Measurements from ENCODE around the gene NABP1. TPM values are rescaled to one million over a fixed set of nuclear protein-coding genes. Genes with fewer than 3 reads are reported as not detected.

The NABP1 gene
- total RNA-seq = 10 to 100 TPM; 52.4 to 53.9 TPM

GRCh38 chr2:191677646-191678436, at the start of gene NABP1:
NABP1 (plus strand) TSS chr2:191678136; CDS start chr2:191678615, 479 bp downstream.
- POLR2A ChIA-PET = interaction anchor here (0.6 to 1.6 kb wide), 19 partner anchors 9 to 796 kb away, joined by 3 to 27 read pairs (median 3); no protein-coding TSS in a partner anchor
- DNase-seq = peak; percentile 100
- H3K4me3 Mint-ChIP-seq = peak within 1 kb of the TSS; percentile 97
- peaks cover 37% of the 10 kb centered on the region for H3K36me3 Mint-ChIP-seq (ENCODE audit: low read depth)
- CTCF ChIA-PET = interaction anchor here (0.8 to 1.9 kb wide), 5 partner anchors 10 to 111 kb away, joined by 3 to 8 read pairs (median 3); no protein-coding TSS in a partner anchor
- H3K4me1 Mint-ChIP-seq = peaks cover 45% of the 10 kb centered on the region
- no peaks in the 10 kb centered on the region for H3K27me3 Mint-ChIP-seq
- intact Hi-C loops (cut with DNase I, micrococcal nuclease) = loop anchor here (1.0 to 5.0 kb wide), 12 partner anchors 40 to 956 kb away; partner anchors contain the start of gene GLS (in 1 of the 2)
- peaks cover 3% of the 10 kb centered on the region for H3K9me3 Mint-ChIP-seq (ENCODE audit: low read depth)
- peak; percentile 79 for ATAC-seq
- H3K27ac Mint-ChIP-seq = peak within 1 kb of the TSS; percentile 99

GRCh38 chr2:191629001-191629453, 48.9 kb upstream of the NABP1 start:
- CTCF ChIA-PET = interaction anchor here (1.5 kb wide), 1 partner anchor 9 kb away, joined by 5 read pairs; no protein-coding TSS in a partner anchor
- Mint-ChIP-seq H3K4me1 (peaks cover 45% of the 10 kb centered on the region), H3K27me3 (no peaks in the 10 kb centered on the region), H3K9me3 (ENCODE audit: low read depth) (peaks cover 2% of the 10 kb centered on the region), H3K27ac (peak overlapping the region; percentile 29), H3K4me3 (peak overlapping the region; percentile 24), H3K36me3 (ENCODE audit: low read depth) (peaks cover 2% of the 10 kb centered on the region)
- peak; percentile 22 for DNase-seq
- peak; percentile 52 for ATAC-seq
- POLR2A ChIA-PET = interaction anchor here (0.6 kb wide), 1 partner anchor 500 kb away, joined by 3 read pairs; no protein-coding TSS in a partner anchor
- intact Hi-C loops (cut with DNase I, micrococcal nuclease) = no loop called here

- no peak for ATAC-seq
- intact Hi-C loops (cut with DNase I, micrococcal nuclease) = loop anchor here in 1 of 2 experiments (10.0 kb wide), 1 partner anchor 1845 kb away; the partner anchor contains the start of genes ORMDL1 and PMS1
Measured at GRCh38 chr2:191629976-191630712, 47.8 kb upstream of the NABP1 start.

GRCh38 chr2:191631754-191632153, 46.2 kb upstream of the NABP1 start:
- POLR2A ChIA-PET = interaction anchor here (0.5 kb wide), 1 partner anchor 54 kb away, joined by 6 read pairs; no protein-coding TSS in a partner anchor
- H3K4me1 Mint-ChIP-seq = peaks cover 38% of the 10 kb centered on the region
- no peaks in the 10 kb centered on the region for H3K9me3 Mint-ChIP-seq (ENCODE audit: low read depth)
- no peaks in the 10 kb centered on the region for H3K27me3 Mint-ChIP-seq
- no peak overlapping the region for H3K4me3 Mint-ChIP-seq
- DNase-seq (no peak), ATAC-seq (no peak)
- intact Hi-C loops (cut with DNase I, micrococcal nuclease) = loop anchor here in 1 of 2 experiments (10.0 kb wide), 1 partner anchor 1847 kb away; the partner anchor contains the start of genes ORMDL1 and PMS1
- H3K27ac Mint-ChIP-seq = no peak overlapping the region
- CTCF ChIA-PET = interaction anchor here (0.7 to 1.8 kb wide), 3 partner anchors 11 to 44 kb away, joined by 3 to 7 read pairs (median 4); no protein-coding TSS in a partner anchor
- no peaks in the 10 kb centered on the region for H3K36me3 Mint-ChIP-seq (ENCODE audit: low read depth)

More at GRCh38 chr2:191629976-191630712, 47.8 kb upstream of the NABP1 start:
- H3K36me3 Mint-ChIP-seq (ENCODE audit: low read depth) = no peaks in the 10 kb centered on the region
- DNase-seq = no peak
- H3K9me3 Mint-ChIP-seq (ENCODE audit: low read depth) = no peaks in the 10 kb centered on the region
- H3K27me3 Mint-ChIP-seq = no peaks in the 10 kb centered on the region
- ChIA-PET POLR2A (no interaction called here), CTCF (interaction anchor here (1.1 to 1.8 kb wide), 4 partner anchors 8 to 42 kb away, joined by 3 to 7 read pairs (median 4); no protein-coding TSS in a partner anchor)
- H3K4me3 Mint-ChIP-seq = no peak overlapping the region
- peaks cover 35% of the 10 kb centered on the region for H3K4me1 Mint-ChIP-seq
- H3K27ac Mint-ChIP-seq = peak overlapping the region; percentile 12

GRCh38 chr2:191632426-191632825, 45.5 kb upstream of the NABP1 start:
- no peaks in the 10 kb centered on the region for H3K36me3 Mint-ChIP-seq (ENCODE audit: low read depth)
- H3K4me3 Mint-ChIP-seq = no peak overlapping the region
- no peaks in the 10 kb centered on the region for H3K9me3 Mint-ChIP-seq (ENCODE audit: low read depth)
- intact Hi-C loops (cut with DNase I, micrococcal nuclease) = loop anchor here in 1 of 2 experiments (10.0 kb wide), 1 partner anchor 1848 kb away; the partner anchor contains the start of genes ORMDL1 and PMS1
- ChIA-PET CTCF (interaction anchor here (0.7 to 0.8 kb wide), 2 partner anchors 14 to 24 kb away, joined by 4 read pairs; no protein-coding TSS in a partner anchor), POLR2A (no interaction called here)
- ATAC-seq (no peak), DNase-seq (no peak)
- no peak overlapping the region for H3K27ac Mint-ChIP-seq
- H3K27me3 Mint-ChIP-seq = no peaks in the 10 kb centered on the region
- H3K4me1 Mint-ChIP-seq = peaks cover 45% of the 10 kb centered on the region

GRCh38 chr2:191634791-191635190, 43.1 kb upstream of the NABP1 start:
- Mint-ChIP-seq H3K4me3 (no peak overlapping the region), H3K36me3 (ENCODE audit: low read depth) (no peaks in the 10 kb centered on the region), H3K27ac (no peak overlapping the region), H3K27me3 (no peaks in the 10 kb centered on the region), H3K4me1 (peaks cover 50% of the 10 kb centered on the region), H3K9me3 (ENCODE audit: low read depth) (no peaks in the 10 kb centered on the region)
- ChIA-PET POLR2A (no interaction called here), CTCF (interaction anchor here (0.6 kb wide), 1 partner anchor 587 kb away, joined by 3 read pairs; no protein-coding TSS in a partner anchor)
- intact Hi-C loops (cut with DNase I, micrococcal nuclease) = loop anchor here in 1 of 2 experiments (5.0 to 10.0 kb wide), 2 partner anchors 442 to 1850 kb away; partner anchors contain the start of genes ORMDL1 and PMS1
- no peak for ATAC-seq
- DNase-seq = no peak

GRCh38 chr2:191635333-191636234, 42.4 kb upstream of the NABP1 start:
- DNase-seq (peak; percentile 48), ATAC-seq (peak; percentile 53)
- H3K9me3 Mint-ChIP-seq (ENCODE audit: low read depth) = no peaks in the 10 kb centered on the region
- no peaks in the 10 kb centered on the region for H3K27me3 Mint-ChIP-seq
- CTCF ChIA-PET = interaction anchor here (0.6 to 1.5 kb wide), 4 partner anchors 15 to 587 kb away, joined by 3 to 5 read pairs (median 3); no protein-coding TSS in a partner anchor
- no peaks in the 10 kb centered on the region for H3K36me3 Mint-ChIP-seq (ENCODE audit: low read depth)
- POLR2A ChIA-PET = no interaction called here
- H3K27ac Mint-ChIP-seq = no peak overlapping the region
- no peak overlapping the region for H3K4me3 Mint-ChIP-seq
- H3K4me1 Mint-ChIP-seq = peaks cover 48% of the 10 kb centered on the region
- intact Hi-C loops (cut with DNase I, micrococcal nuclease) = loop anchor here (2.0 to 10.0 kb wide), 6 partner anchors 13 to 1851 kb away; partner anchors contain the start of genes ORMDL1 (in 1 of the 2) and PMS1 (in 1 of the 2)

GRCh38 chr2:191636235-191636543, 41.7 kb upstream of the NABP1 start:
- H3K9me3 Mint-ChIP-seq (ENCODE audit: low read depth) = no peaks in the 10 kb centered on the region
- no peaks in the 10 kb centered on the region for H3K36me3 Mint-ChIP-seq (ENCODE audit: low read depth)
- peaks cover 52% of the 10 kb centered on the region for H3K4me1 Mint-ChIP-seq
- ChIA-PET POLR2A (no interaction called here), CTCF (interaction anchor here (1.1 to 3.0 kb wide), 6 partner anchors 16 to 69 kb away, joined by 3 to 20 read pairs (median 4); no protein-coding TSS in a partner anchor)
- DNase-seq (no peak), ATAC-seq (no peak)
- intact Hi-C loops (cut with DNase I, micrococcal nuclease) = loop anchor here (2.0 to 10.0 kb wide), 6 partner anchors 13 to 1851 kb away; partner anchors contain the start of genes ORMDL1 (in 1 of the 2) and PMS1 (in 1 of the 2)
- H3K27me3 Mint-ChIP-seq = no peaks in the 10 kb centered on the region
- no peak overlapping the region for H3K27ac Mint-ChIP-seq
- no peak overlapping the region for H3K4me3 Mint-ChIP-seq

- ChIA-PET POLR2A (interaction anchor here (1.0 to 2.6 kb wide), 2 partner anchors 20 to 43 kb away, joined by 3 to 24 read pairs; no protein-coding TSS in a partner anchor), CTCF (interaction anchor here (1.1 to 3.0 kb wide), 8 partner anchors 16 to 70 kb away, joined by 3 to 20 read pairs (median 4); no protein-coding TSS in a partner anchor)
- Mint-ChIP-seq H3K27ac (no peak overlapping the region), H3K27me3 (no peaks in the 10 kb centered on the region), H3K4me3 (no peak overlapping the region), H3K36me3 (ENCODE audit: low read depth) (no peaks in the 10 kb centered on the region), H3K4me1 (peaks cover 52% of the 10 kb centered on the region), H3K9me3 (ENCODE audit: low read depth) (no peaks in the 10 kb centered on the region)
- DNase-seq = no peak
- ATAC-seq = no peak
- intact Hi-C loops (cut with DNase I, micrococcal nuclease) = loop anchor here (2.0 to 10.0 kb wide), 6 partner anchors 14 to 1852 kb away; partner anchors contain the start of genes ORMDL1 (in 1 of the 2) and PMS1 (in 1 of the 2)
Measured at GRCh38 chr2:191636586-191636985, 41.4 kb upstream of the NABP1 start.
